GM23248 (cell line): ENCODE results near the gene BRINP2. TPM values are rescaled to one million over a fixed set of nuclear protein-coding genes. Genes with fewer than 3 reads are reported as not detected.

Experiments used
- DNase-seq: peaks from one replicate; pipeline ENCODE4 v3.0.0-alpha.2; 2015
- H2AFZ ChIP-seq: fragments of 200-600 bp; sonication (generic); 2 replicates; pipeline ENCODE4 v1.6.1; 2016; ENCODE audit warnings: antibody characterized with exemption
- H3F3A ChIP-seq: fragments of 200-600 bp; sonication (generic); 2 replicates; pipeline ENCODE4 v1.6.1; 2016; ENCODE audit warnings: mild to moderate bottlenecking, antibody characterized with exemption, mixed run types; ENCODE audit not compliant: insufficient read depth
- H3K27ac ChIP-seq: fragments of 200-600 bp; sonication (generic); 2 replicates; pipeline ENCODE4 v1.5.1; 2016; ENCODE audit warnings: mild to moderate bottlenecking
- H3K27me3 ChIP-seq: fragments of 200-600 bp; sonication (generic); replicated peaks from 2 replicates; pipeline ENCODE4 v1.6.1; 2016; ENCODE audit warnings: mild to moderate bottlenecking; ENCODE audit not compliant: insufficient read depth
- H3K36me3 ChIP-seq: fragments of 200-600 bp; sonication (generic); 2 replicates; pipeline ENCODE4 v1.6.1; 2016; ENCODE audit warnings: low read depth, mild to moderate bottlenecking
- H3K4me1 ChIP-seq: fragments of 200-600 bp; sonication (generic); 2 replicates; pipeline ENCODE4 v1.6.1; 2016; ENCODE audit warnings: mild to moderate bottlenecking; ENCODE audit not compliant: insufficient read depth
- H3K4me2 ChIP-seq: fragments of 200-600 bp; sonication (generic); one replicate; pipeline ENCODE4 v1.6.1; 2016; ENCODE audit warnings: mild to moderate bottlenecking; ENCODE audit not compliant: unreplicated experiment
- H3K4me3 ChIP-seq: fragments of 200-600 bp; sonication (generic); 2 replicates; pipeline ENCODE4 v1.5.1; 2016; ENCODE audit warnings: mild to moderate bottlenecking
- H3K79me2 ChIP-seq: fragments of 200-600 bp; sonication (generic); 2 replicates; pipeline ENCODE4 v1.6.1; 2016; ENCODE audit warnings: mild to moderate bottlenecking; ENCODE audit not compliant: insufficient read depth
- H3K9ac ChIP-seq: fragments of 200-600 bp; sonication (generic); 2 replicates; pipeline ENCODE4 v1.6.1; 2016; ENCODE audit warnings: mild to moderate bottlenecking
- H3K9me2 ChIP-seq: fragments of 200-600 bp; sonication (generic); 2 replicates; pipeline ENCODE4 v1.6.1; 2016; ENCODE audit warnings: mixed run types, mild to moderate bottlenecking, moderate library complexity; ENCODE audit not compliant: insufficient read depth
- H3K9me3 ChIP-seq: fragments of 200-600 bp; sonication (generic); one replicate; pipeline ENCODE4 v1.6.1; 2017; ENCODE audit warnings: low read depth
- H4K20me1 ChIP-seq: fragments of 200-600 bp; sonication (generic); 2 replicates; pipeline ENCODE4 v1.6.0; 2016; ENCODE audit not compliant: insufficient read depth
- EZH2 ChIP-seq: fragments of 200-600 bp; sonication (generic); IDR thresholded peaks from 2 replicates; pipeline ENCODE4 v1.6.1; 2018; ENCODE audit warnings: antibody characterized with exemption, mild to moderate bottlenecking; ENCODE audit not compliant: insufficient read depth, poor library complexity, severe bottlenecking
- EZH2phosphoT487 ChIP-seq: fragments of 200-600 bp; sonication (generic); IDR thresholded peaks from 2 replicates; pipeline ENCODE4 v1.6.1; 2018; ENCODE audit warnings: antibody characterized with exemption, moderate library complexity, mild to moderate bottlenecking, low read depth; ENCODE audit not compliant: insufficient read depth
- WGBS, 2 experiments: methylation state at CpG; one replicate each; pipeline ENCODE4 v1.1.6; 2015 to 2017; ENCODE audit warnings: low lambda C conversion rate in 2 of 2, low coverage in 1 of 2; ENCODE audit errors: missing lambda C conversion rate in 2 of 2; 5-methylcytosine and 5-hydroxymethylcytosine counted together
- in situ Hi-C: fragments of 300-500 bp; cut with MboI; formaldehyde crosslinking; loops from 2 replicates; pipeline ENCODE4 v1.15.0; 2020
- polyA plus RNA-seq: library from polyadenylated mRNA; unstranded; fragments of >200 nt; fragmentation: Nextera tagmentation; extraction: Ambion mirVana; gene quantifications from 2 replicates; pipeline ENCODE4 v1.2.1, GENCODE V29; 2016
- total RNA-seq: library from RNA; depleted of rRNA; stranded (reverse); fragments of >200 nt; shearing (Covaris generic); gene quantifications from 2 replicates; pipeline ENCODE4 v1.2.3, GENCODE V29; 2014

The BRINP2 gene
- total and polyA plus RNA-seq, 2 experiments from 2014 or later: 0.06 TPM; not detected in 1

- in situ Hi-C loops: no loop called here
- Histone ChIP-seq H3K4me1 (no peaks in the 10 kb centered on the region), H3K9me3 (no peaks in the 10 kb centered on the region), H3K36me3 (no peaks in the 10 kb centered on the region), H3K4me2 (no peak overlapping the region), H2AFZ (no peak overlapping the region), H3F3A (no peaks in the 10 kb centered on the region), H3K27me3 (no peaks in the 10 kb centered on the region), H4K20me1 (no peaks in the 10 kb centered on the region), H3K27ac (no peak overlapping the region), H3K9ac (no peak overlapping the region), H3K79me2 (no peaks in the 10 kb centered on the region), H3K9me2 (no peaks in the 10 kb centered on the region), H3K4me3 (no peak overlapping the region)
- peak; percentile 57 for DNase-seq
- TF ChIP-seq EZH2phosphoT487: no peak
- TF ChIP-seq EZH2: no peak
- 56 to 61% methylated on average over 4 of the region's 4 CpGs for WGBS, 2 experiments
Observed at GRCh38 chr1:177200290-177200689, 29.5 kb downstream of the BRINP2 start.

- H3K9ac ChIP-seq: no peak overlapping the region
- H3K4me2 ChIP-seq: no peak overlapping the region
- peaks cover 16% of the 10 kb centered on the region for H3F3A ChIP-seq
- no peaks in the 10 kb centered on the region for H3K27me3 ChIP-seq
- no peaks in the 10 kb centered on the region for H3K9me3 ChIP-seq
- H3K27ac ChIP-seq: no peak overlapping the region
- H3K4me3 ChIP-seq: no peak overlapping the region
- no peak for TF ChIP-seq EZH2phosphoT487
- TF ChIP-seq EZH2: no peak
- peaks cover 38% of the 10 kb centered on the region for H3K4me1 ChIP-seq
- no peaks in the 10 kb centered on the region for H3K36me3 ChIP-seq
- H3K79me2 ChIP-seq: no peaks in the 10 kb centered on the region
- H3K9me2 ChIP-seq: no peaks in the 10 kb centered on the region
- DNase-seq: peak; percentile 33
- in situ Hi-C loops: no loop called here
- H2AFZ ChIP-seq: no peak overlapping the region
- no peaks in the 10 kb centered on the region for H4K20me1 ChIP-seq
Observed at GRCh38 chr1:177206831-177207355, 36.1 kb downstream of the BRINP2 start.

- TF ChIP-seq EZH2 (no peak), EZH2phosphoT487 (no peak)
- Histone ChIP-seq H3K4me2 (peak overlapping the region; percentile 14), H3K9me2 (no peaks in the 10 kb centered on the region), H3K27ac (peak overlapping the region; percentile 20; the same call in 1 of the 2 replicates), H3K4me1 (peaks cover 38% of the 10 kb centered on the region), H3K9me3 (no peaks in the 10 kb centered on the region), H3K79me2 (no peaks in the 10 kb centered on the region), H4K20me1 (no peaks in the 10 kb centered on the region), H3K27me3 (no peaks in the 10 kb centered on the region), H3F3A (peaks cover 16% of the 10 kb centered on the region), H3K36me3 (no peaks in the 10 kb centered on the region), H3K4me3 (no peak overlapping the region), H3K9ac (no peak overlapping the region), H2AFZ (no peak overlapping the region)
- WGBS, 2 experiments: 66% methylated on average over 4 of the region's 4 CpGs
- DNase-seq: no peak
- in situ Hi-C loops: no loop called here
Observed at GRCh38 chr1:177208920-177209319, 38.2 kb downstream of the BRINP2 start.

- peak; percentile 99 for DNase-seq
- no peaks in the 10 kb centered on the region for H3K36me3 ChIP-seq
- H3K27ac ChIP-seq: peak overlapping the region; percentile 32; the same call in 1 of the 2 replicates
- H3K4me2 ChIP-seq: peak overlapping the region; percentile 46
- H3K79me2 ChIP-seq: no peaks in the 10 kb centered on the region
- no peak for TF ChIP-seq EZH2
- TF ChIP-seq EZH2phosphoT487: no peak; the same call in 1 of the 2 replicates
- H3K9me2 ChIP-seq: no peaks in the 10 kb centered on the region
- WGBS, 2 experiments: 0 to 1% methylated on average over 3 of the region's 3 CpGs
- in situ Hi-C loops: no loop called here
- H3K4me3 ChIP-seq: peak overlapping the region; percentile 18; the same call in 1 of the 2 replicates
- peaks cover 38% of the 10 kb centered on the region for H3K4me1 ChIP-seq
- no peak overlapping the region for H3K9ac ChIP-seq
- no peaks in the 10 kb centered on the region for H4K20me1 ChIP-seq
- H2AFZ ChIP-seq: no peak overlapping the region
- no peaks in the 10 kb centered on the region for H3K27me3 ChIP-seq
- no peaks in the 10 kb centered on the region for H3K9me3 ChIP-seq
- H3F3A ChIP-seq: peaks cover 16% of the 10 kb centered on the region
Observed at GRCh38 chr1:177209357-177209756, 38.6 kb downstream of the BRINP2 start.

- no peak for TF ChIP-seq EZH2
- TF ChIP-seq EZH2phosphoT487: no peak
- Histone ChIP-seq H3K27me3 (no peaks in the 10 kb centered on the region), H4K20me1 (no peaks in the 10 kb centered on the region), H3K4me1 (peaks cover 38% of the 10 kb centered on the region), H3K36me3 (no peaks in the 10 kb centered on the region), H3K27ac (no peak overlapping the region; the same call in 1 of the 2 replicates), H2AFZ (no peak overlapping the region), H3K4me3 (no peak overlapping the region), H3K79me2 (no peaks in the 10 kb centered on the region), H3F3A (peaks cover 16% of the 10 kb centered on the region), H3K9me3 (no peaks in the 10 kb centered on the region), H3K9ac (no peak overlapping the region), H3K9me2 (no peaks in the 10 kb centered on the region), H3K4me2 (peak overlapping the region; percentile 46)
- DNase-seq: no peak
- in situ Hi-C loops: no loop called here
Observed at GRCh38 chr1:177210071-177210470, 39.3 kb downstream of the BRINP2 start.
